GM18907 (cell line): Measurements from ENCODE around the gene G0S2.
"Not testable (repeated sequence)": the region's sequence is repeated elsewhere in the genome, so short reads cannot be mapped to it uniquely, and the experiment has no call there.

Experiments used
- ATAC-seq: cut with Tn5 transposase; IDR thresholded peaks from one replicate; pipeline ENCODE4 v1.9.1; 2021; ENCODE audit warnings: mild to moderate bottlenecking, moderate library complexity; ENCODE audit not compliant: unreplicated experiment

The G0S2 gene

DNA sequence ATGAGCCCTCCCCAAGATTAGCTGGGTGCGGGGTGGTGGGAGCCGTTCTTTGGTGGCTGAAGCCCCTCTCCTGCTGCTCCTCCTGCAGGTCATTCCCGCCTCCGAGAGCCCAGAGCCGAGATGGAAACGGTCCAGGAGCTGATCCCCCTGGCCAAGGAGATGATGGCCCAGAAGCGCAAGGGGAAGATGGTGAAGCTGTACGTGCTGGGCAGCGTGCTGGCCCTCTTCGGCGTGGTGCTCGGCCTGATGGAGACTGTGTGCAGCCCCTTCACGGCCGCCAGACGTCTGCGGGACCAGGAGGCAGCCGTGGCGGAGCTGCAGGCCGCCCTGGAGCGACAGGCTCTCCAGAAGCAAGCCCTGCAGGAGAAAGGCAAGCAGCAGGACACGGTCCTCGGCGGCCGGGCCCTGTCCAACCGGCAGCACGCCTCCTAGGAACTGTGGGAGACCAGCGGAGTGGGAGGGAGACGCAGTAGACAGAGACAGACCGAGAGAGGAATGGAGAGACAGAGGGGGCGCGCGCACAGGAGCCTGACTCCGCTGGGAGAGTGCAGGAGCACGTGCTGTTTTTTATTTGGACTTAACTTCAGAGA lies 448 bp downstream of the G0S2 start:
- ATAC-seq = no peak

DNA sequence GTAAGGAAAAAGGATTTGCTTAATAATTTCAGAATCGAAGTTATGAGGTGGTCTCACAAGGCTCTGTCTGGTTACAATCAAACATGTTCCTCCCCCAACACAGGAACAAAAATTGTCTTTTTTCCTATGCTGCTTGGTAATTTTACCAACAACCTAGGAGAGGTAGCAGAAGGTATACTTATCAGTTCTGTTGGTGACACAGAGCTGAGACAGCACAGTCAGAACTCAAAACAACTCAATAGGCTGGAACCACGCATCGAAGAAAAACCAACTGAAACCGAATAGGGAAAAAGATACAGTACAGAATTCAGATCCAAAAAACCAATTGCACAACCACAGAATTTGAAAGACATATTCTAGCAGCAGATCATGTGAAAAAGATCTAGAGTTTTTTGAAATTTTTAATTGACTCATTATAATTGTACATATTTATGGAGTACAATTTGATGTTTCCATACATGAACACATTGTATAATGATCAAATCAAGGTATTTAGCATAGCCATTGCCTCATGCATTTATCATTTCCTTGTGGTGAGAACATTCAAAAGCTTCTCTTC lies 3.8 kb downstream of the G0S2 start:
- no peak for ATAC-seq

DNA sequence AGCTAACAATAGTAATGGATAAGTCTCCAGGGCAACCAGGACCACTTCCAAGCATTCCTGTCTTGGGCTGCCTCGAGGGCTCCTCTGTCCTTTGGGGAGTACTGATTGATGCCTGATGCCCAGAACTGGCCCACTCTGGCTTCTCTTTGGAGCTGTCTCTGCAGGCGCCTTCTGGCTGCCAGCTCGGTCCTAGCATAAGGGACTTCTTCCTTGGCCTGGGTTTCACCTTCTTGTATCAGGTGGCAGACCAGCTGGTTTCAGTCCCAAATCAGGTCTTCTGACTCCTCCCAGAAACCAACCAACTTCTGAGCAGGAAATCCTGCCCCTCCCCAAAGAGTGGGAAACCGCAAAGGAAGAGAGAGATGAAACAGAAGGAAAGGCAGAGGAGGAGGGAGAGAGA lies 10.6 kb downstream of the G0S2 start:
- ATAC-seq = peak; percentile 77

DNA sequence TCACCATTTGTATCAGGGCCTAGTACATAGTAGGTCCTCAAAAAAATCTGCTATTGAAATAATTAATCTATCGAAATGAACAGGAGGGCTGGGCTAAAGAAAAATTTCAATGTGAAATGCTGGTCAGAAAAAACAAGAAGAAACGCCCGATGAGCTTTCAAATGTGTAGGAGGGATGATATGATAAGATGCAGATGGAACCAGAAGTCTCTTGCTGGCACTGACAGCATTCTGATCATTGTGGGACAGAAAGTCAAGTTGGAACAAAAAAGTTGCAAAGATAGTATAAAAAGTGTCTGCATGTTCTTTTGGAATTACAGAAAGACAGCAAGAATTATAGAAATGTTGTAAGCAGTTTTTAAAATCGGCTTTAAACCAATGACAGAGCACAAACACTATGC lies 11.1 kb downstream of the G0S2 start:
- no peak for ATAC-seq

DNA sequence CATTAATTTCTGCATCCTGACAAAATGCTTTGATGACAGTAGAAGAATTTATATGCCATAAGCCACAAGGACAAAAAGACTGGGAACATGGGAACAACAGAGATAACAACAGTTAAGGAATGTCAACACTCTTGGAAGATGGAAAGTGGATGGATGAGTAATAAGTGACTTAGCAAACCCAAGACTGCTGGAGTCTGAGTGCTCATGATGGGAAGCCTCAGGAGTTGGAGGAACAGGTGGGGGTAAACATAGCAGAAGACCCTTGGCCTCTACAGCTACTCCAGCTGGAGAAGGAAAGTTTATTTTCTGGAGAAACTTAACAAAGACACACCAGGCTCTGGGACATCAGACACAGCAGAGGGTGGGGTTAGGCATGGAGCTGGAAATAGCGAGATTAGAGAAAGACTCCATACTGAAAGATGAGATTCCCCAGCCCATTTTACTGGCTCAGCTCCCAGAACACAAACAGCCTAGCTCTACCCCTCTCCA lies 13.6 kb downstream of the G0S2 start:
- no peak for ATAC-seq

DNA sequence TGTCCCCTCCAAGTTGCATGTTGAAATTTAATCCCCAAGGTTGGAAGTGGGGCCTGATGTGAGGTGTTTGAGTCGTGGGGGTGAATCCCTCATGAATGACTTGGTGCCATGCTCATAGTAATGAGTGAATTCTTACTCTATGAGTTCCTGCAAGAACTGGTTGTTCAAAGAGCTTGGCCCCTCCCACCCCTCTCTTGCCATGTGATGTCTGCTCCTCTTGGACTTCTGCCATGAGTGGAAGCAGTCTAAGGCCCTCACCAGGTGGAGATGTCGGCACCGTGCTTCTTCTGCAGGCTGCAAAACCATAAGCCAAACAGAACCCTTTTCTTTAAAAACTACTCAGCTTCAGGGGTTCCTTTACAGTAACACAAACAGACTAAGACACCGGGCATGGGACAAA lies 14.3 kb downstream of the G0S2 start:
- ATAC-seq = no peak

DNA sequence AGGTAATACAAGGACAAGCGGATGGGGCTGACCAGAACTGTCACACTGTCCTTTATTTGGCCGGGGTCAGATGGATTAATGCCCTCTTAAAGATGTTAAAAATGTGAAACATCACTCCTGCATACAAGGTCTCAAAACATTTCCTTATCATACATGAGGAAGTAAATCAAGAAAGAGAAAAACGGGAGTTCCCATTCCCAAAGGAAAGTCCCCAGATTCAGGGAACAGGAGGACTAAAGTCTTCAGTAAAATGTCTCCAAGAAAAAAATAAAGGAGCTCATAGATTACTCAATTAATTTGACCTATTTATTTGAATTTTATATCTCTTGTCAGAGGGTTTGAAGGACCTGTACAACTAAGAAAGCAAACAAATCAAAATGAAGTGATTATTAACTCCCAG lies 16.0 kb downstream of the G0S2 start:
- no peak for ATAC-seq

DNA sequence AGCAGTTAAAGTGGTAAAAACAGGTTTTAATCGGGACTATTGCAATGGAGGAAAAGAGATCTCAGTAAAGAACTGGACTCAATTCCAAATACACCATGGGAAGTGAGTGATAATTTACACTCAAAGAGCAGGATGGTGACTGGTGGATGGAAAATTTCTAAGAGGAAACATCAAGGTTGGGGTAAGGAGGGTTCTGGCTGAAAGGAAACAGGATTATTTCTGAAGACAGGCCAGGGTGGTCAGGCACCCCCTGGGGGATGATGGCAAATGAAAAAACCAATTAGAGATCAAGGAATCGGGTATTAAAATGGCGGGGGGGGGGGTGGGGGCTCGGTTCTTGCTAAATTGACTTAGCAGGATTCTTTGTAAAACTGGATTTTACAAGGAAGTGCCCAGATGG lies 17.1 kb downstream of the G0S2 start:
- no peak for ATAC-seq

DNA sequence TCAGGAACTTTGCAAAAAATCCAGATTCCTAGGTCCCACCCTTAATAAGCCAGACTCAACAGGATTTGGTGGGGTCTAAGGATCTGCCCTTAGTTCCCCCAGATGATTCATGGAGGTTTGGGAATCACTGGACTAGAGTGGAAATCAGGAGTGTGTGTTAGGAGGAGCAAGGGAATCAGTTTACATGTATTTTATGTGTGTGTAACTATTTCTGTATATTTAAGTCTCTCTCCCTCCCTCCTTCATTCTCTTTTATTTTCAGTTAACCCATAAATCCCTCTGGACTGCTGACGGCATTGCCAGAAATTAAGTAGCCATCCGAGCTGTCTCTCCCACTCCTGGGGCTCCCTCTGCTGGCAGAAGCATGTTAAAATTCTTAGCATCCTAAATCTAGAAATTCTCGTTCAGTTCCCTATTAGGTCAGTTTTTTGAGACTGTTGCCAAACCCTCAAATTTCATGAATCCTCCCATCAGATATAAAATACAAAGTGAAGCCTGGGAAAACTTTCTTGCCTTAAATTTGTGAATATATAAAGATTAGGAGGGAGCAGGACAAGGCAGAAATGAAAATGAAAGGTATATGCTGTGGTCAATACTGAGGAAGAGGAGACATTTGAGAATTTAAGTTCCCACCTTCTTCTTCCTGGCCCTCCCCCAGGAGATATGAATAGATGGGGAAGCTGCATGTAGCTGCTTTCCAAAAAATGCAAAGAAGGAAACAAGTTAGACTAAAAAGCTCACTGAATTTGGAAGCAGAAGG lies 17.7 kb downstream of the G0S2 start:
- ATAC-seq = peak; percentile 73

DNA sequence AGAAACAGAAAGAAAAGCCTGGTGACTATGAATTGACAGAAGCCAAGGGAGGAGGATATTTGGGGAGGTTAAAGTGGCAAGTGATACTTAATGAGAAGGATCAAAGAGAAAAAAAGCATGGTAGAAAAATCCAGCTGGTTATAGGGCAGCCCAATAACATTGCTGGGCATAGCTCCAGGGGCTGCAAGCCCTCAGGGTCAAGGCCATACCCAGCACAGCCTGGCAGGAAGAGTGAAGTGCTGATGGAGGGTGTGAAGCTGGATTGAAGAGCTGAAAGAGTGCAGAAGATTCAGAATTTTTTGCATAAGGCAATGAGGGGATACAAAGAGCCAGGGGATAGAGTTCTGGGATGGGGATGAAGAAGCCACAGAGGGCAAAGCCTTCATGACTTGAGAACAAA lies 21.5 kb downstream of the G0S2 start:
- ATAC-seq = no peak

DNA sequence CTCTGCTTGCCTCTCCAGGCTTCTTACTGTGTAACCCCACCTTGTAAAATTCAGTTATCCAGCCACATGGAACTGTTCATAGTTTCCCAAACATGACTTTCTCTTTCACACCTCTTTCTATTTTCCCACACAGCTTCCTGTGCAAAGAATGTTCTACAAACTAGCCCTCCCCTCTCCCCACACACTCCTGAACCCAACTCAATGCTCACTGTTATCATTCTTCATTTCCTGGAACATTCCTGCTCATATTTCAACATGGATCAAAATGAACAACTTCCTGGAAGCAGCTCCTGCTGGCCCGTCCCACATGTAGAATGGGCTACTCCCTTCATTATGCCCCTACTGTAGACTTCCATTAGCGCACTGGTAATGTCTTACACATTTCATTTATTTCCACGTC lies 21.9 kb downstream of the G0S2 start:
- ATAC-seq = no peak

DNA sequence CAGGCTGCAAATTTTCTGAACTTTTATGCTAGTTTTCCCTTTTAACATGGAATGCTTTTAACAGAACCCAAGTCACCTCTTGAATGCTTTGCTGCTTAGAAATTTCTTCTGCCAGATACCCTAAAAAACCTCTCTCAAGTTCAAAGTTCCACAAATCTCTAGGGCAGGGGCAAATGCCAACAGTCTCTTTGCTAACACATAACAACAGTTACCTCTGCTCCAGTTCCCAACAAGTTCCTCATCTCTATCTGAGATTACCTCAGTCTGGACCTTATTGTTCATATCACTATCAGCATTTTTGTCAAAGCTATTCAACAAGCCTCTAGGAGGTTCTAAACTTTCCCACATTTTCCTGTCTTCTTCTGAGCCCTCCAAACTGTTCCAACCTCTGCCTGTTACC lies 25.5 kb downstream of the G0S2 start:
- not testable (repeated sequence) for ATAC-seq

DNA sequence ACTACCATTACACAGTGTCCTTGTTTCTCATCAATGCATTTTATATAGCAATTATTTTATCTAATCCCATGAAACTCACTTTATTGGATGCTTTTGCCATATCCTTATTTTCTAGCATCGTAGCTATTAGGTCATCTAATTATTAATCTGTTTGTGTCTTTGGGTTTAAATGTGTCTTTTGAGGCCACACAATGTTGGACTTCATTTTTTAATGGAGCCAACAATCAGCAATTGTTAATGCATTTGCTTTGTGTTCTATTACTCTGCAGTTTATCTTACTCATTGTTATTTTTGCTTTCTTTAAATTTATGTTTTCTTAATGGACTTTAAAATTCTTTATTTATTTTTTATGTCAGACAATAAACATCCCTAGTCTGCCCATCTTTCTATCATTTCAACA lies 27.6 kb downstream of the G0S2 start:
- ATAC-seq = no peak

DNA sequence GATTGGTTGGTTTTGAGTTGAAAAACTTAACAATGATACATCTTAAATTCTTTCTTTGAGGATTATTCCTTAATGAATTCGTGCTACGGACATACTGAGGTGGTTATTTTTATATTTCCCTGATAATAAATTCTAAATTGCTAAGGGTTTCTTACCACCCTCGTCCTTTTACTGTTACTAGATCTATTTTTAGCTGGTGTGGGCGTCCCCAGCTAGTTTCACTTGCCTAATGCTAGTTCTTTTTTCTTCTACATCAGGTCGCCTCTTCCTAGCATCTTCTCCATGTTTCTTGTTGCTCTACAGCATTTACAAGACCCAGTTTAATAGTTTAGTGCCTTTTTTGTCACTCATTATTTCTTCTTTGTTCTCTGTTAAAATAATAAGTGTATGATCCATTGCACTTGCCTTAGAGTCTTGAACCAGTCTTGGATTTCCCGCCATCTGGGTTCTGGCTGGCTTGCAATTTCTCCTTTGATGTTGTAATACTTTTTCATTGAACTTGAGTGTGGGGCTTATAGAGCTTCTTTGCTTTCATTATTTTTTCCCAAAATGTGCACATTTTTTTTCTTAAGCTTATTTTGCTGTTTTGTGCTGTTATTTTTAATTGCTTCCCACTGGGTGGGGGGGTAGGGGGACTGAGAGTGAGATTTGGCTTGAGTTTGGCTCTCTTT lies 28.8 kb downstream of the G0S2 start:
- no peak for ATAC-seq

DNA sequence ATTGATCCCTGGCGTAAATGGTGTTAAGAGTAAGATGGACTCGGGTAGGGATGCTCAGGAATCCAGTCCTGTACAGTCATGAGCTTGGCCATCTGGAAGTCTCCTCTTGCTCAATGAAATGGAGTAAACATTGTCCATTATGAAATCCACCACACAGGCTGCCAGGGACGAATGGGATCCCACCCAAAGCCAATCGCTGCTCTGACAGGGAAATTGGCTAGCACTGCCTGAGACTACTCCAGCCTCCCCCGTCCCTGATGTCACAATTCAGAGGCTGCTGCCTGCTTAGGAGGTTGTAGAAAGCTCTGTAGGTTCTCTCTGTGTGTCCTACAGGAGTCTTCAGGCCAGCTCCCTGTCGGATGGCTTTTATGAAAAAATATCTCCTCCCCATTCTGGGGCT lies 29.4 kb downstream of the G0S2 start, which contains the start of gene HSD11B1:
Gene HSD11B1, plus strand, starts transcription at position 263 of the 400 bp plus-strand sequence. Its CDS starts 97 bp downstream, at position 360.
- ATAC-seq = no peak

DNA sequence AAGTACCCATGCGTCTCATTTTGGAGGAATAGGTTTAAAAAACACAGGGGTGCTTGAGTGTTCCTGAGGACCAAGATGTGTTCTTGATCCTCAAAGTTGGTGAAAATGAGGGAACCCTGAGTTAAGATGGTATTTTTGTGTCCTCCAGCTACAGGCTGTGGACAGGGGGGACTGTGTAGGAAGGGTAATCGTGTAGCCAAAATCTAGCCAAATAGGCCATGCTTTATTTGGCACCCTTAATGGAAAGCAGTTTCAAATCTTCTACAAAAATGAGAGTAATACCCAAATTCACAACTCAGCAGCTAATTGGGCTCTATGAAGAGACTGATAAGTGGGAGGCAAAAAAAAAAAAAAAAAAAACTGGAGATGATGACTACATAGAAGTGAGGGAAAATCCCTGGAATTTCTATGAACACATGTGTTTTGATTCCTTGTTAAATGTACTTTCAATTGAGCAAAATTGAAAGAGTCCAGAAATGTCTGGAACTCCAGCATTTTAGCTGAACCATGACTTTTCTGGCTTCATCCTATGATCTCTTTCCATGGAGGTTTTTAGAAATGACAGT lies 29.9 kb downstream of the G0S2 start:
- ATAC-seq = no peak

DNA sequence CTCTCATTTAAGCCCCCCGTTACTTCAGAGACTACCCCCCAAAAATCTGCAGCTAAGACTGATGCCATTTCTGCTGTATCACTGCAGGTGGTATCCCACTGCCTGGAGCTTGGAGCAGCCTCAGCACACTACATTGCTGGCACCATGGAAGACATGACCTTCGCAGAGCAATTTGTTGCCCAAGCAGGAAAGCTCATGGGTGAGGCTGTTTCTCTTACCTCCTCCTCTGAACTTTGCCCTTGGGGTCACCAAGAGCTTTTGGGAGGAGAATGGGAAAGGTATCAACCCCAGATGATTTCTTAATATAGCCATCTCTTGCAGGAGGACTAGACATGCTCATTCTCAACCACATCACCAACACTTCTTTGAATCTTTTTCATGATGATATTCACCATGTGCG lies 31.4 kb downstream of the G0S2 start:
- no peak for ATAC-seq

DNA sequence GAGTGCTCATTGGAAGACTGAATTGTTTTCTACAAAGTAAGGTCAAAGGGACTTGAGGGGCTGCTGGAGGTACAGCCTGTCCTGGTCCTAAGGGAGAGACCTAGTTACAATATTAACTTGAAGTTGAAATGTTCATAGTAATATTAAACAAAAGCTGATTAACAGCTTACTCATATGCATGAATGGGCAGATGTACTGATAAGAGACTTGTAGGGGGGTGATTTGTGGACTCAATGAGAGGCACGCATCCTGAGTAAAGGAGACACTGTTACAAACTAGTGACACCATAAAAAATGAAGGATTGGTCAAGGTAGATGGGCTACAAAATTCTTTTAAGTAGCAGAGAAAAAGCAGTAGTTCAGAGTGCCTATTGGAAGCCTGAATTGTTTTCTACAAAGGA lies 32.1 kb downstream of the G0S2 start:
- ATAC-seq = no peak

DNA sequence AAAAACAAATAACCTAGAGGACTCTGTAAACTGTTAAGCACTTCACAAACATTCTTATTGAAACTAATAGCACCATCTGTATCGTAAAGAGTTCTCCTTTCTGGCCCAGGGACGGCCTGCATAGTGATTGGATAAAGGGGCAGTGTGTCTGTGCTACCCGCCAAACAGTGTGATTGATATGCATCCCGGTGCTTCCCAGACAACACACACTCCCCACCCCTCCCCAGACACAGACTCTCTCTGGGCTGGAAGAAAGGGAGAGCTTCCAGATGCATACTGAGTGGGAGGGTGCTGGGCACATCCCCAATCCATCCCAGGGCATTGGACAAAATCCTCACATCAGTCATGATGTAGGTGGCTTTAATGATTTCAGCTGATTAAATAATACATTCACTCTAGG lies 33.1 kb downstream of the G0S2 start:
- ATAC-seq = no peak

DNA sequence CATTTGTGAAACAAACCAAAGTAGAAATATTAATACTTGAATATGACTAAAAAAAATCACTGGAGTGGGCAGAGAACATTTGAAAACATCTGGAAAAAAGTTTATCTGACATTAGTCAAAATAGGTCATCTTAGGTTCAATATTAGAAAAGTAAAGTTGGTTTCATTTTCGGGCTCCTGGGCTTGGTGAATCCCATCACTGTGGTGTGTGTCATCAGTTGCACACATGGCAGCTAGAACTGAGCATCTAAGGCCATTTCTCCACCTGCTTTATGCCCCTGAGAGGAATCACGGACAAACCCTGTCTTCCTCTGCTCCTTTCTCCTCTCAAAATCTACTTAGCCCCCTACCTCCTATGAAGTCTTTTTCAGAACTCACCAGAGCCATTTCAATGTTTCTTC lies 34.9 kb downstream of the G0S2 start:
- no peak for ATAC-seq

DNA sequence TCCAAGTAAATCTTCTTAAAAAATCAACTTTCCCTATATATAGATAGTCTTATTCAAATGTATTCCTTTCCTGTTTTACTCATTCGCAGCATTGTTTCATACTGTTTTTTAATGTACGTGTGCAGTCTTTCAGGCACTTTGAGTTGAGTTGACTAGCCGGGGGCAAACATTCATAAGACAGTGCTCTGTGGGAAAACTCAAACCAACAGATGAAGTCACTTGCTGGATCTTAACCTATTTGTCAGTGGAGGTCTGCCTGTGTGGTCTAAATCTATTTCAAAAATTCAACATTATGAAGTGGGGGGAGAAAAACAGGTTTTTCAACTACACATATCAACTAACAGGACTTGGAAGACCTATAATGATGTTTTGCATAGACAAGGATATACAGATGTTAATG lies 35.6 kb downstream of the G0S2 start:
- ATAC-seq = no peak
